GM12892 (cell line): ENCODE measurements around the gene INS.

Experiments used
- DNase-seq: peaks from one replicate; pipeline ENCODE4 v3.0.0; 2011; ENCODE audit not compliant: insufficient read length
- FAIRE-seq: peaks from 2 replicates; lab custom pipeline; 2011; peaks lifted over from hg19 to GRCh38; lab: Jason Lieb, UNC
- POLR2A ChIP-seq: IDR thresholded peaks from 2 replicates; pipeline ENCODE4 v1.6.1; 2011; ENCODE audit warnings: low read depth, low read length, control low read depth
- POLR2AphosphoS5 ChIP-seq: IDR thresholded peaks from 2 replicates; pipeline ENCODE4 v1.6.1; 2011; ENCODE audit warnings: low read depth, low read length, control low read depth
- TAF1 ChIP-seq: IDR thresholded peaks from 2 replicates; pipeline ENCODE4 v1.6.1; 2011; ENCODE audit warnings: low read depth, mild to moderate bottlenecking, control low read depth, low read length, borderline replicate concordance

Gene INS

DNA sequence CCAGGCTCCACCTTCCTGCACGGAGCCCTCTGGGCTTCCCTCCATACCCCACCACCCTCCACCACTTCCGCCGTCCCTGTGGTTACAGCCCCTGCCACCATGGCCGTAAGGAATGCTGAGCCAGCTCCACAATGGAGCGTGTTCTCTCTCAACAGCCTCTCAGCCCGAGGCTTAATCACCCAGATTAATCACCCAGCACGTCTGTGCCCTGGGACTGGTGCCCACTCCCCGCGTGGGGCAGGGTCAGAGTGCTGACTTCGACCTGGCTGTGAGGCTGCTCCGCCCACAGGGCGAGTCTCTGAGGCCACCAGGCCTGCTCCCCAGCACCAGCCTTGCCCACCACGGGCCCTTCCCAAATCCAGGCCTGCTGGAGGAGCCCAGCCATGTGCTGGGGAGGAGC, 14.7 kb upstream of the INS start:
- TF ChIP-seq TAF1 (no peak), POLR2A (no peak), POLR2AphosphoS5 (no peak)
- FAIRE-seq, result no peak
- DNase-seq, result no peak

DNA sequence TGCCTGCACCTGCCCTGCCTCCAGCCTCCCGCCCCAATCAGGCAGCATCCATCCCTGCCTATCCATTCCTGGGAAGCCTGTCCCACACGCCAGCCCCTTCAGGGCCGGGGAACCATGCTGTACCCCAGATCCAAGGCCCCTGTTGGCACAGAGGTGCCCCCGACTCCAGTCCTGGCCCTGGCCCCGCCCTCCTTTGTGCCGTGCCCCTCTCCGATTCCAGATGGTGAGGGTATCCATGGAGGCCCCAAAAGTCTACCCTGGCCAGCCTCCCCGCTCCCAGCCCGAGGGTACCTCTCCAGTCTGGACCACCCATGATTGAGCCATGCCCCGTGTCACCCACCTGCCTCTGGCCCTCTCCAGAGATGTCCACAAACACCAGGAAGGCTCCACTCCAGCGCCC, 13.4 kb upstream of the INS start:
- no peak for DNase-seq
- FAIRE-seq, result no peak
- TF ChIP-seq POLR2AphosphoS5 (no peak), TAF1 (no peak), POLR2A (no peak)

DNA sequence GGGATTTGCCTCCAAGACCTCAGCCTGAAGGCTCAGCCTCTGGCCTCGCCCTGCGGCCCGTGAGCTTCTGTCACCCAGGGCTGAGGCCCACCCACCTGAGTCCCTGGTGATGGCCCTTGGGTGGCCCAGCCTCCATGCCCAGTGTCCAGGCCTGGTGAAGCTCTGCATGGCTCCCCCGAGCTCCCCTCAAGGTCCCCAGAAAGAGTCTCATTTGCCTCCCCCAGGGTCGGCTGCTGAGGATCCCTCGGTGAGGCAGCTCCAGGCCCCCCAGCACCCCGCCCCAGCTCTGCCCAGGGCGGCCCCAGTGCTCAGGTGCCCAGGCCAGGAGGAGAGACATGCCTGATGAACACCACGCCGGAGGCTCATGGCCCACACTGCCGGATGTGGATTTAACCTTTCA, 12.8 kb upstream of the INS start:
- DNase-seq, result no peak
- no peak for FAIRE-seq
- TF ChIP-seq POLR2A (no peak), POLR2AphosphoS5 (no peak), TAF1 (no peak)

DNA sequence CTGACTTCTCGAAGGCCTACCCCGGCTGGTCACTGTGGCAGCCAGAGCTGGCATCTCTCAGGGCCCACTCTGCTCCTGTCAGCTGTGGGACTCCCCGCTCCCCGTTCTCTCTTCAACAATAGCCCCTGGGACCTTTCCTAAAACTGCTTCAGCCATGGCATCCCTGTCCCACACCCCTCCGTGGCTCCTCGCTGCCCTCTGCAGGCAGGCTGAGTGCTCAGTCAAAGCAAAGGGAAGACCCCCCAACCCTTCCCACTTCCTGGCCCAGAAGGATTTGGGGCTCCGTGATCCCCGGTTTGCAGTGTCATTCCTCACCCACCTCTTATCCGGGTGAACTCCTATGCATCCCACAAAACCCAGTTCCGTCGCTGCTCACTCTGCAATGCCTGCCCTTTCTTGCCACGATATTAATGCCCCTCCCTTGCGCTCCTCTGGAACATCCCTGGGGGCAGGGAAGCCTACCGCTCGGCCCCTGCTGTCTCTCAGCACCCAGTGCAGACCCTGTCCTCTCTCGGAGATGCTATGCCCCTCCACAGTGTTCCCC, 12.2 kb upstream of the INS start:
- TF ChIP-seq POLR2A, result no peak
- no peak for TF ChIP-seq POLR2AphosphoS5
- TF ChIP-seq TAF1, result no peak
- no peak for FAIRE-seq
- no peak for DNase-seq

DNA sequence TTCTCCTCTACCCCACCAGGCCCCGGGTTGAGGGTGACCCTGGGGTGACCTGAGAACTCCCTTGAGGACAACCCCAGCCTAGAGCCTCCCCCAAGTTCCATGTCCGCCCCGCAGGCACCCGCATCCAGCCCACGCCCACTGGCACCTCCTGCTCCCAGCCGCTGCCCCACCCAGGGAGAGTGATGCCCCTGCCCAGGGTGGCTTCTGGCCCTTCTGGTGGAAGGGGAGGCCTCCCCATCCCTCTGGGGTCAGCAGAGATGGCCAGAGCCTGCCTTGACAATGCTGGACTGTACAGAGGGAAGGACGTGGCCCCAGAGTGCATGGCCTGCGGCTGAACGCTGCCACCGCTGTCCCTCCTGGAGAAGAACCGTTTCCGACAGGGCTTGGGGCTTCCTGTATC, 11.7 kb upstream of the INS start:
- DNase-seq, result no peak
- TF ChIP-seq POLR2AphosphoS5 (no peak), POLR2A (no peak), TAF1 (no peak)
- no peak for FAIRE-seq

DNA sequence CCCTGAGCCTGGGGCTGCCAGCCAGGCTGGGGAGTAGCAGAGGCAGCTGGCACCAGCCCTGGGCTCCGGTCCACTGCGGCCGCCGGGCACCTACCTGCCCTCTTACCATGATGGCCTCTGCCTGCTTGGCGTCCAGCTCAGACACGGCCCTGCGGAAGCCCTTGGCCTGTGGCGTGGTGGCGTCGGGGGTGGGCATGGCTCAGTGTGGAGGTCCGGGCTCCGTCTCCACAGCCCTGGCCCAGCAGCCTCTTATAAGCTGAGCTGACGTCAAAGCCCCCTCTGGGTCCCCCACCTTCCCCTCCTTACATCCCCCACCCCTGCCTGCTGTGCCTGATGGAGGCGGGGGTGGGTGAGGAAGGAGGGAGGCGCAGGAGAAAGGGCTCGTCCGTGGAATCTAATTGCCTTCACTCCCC, 10.6 kb upstream of the INS start, which contains the start of gene TH:
TH (minus strand) TSS at position 225 of the 413 bp plus-strand sequence; CDS start at position 196, 29 bp downstream.
- DNase-seq (no peak), FAIRE-seq (no peak)
- TF ChIP-seq POLR2A (no peak), TAF1 (no peak), POLR2AphosphoS5 (no peak)

DNA sequence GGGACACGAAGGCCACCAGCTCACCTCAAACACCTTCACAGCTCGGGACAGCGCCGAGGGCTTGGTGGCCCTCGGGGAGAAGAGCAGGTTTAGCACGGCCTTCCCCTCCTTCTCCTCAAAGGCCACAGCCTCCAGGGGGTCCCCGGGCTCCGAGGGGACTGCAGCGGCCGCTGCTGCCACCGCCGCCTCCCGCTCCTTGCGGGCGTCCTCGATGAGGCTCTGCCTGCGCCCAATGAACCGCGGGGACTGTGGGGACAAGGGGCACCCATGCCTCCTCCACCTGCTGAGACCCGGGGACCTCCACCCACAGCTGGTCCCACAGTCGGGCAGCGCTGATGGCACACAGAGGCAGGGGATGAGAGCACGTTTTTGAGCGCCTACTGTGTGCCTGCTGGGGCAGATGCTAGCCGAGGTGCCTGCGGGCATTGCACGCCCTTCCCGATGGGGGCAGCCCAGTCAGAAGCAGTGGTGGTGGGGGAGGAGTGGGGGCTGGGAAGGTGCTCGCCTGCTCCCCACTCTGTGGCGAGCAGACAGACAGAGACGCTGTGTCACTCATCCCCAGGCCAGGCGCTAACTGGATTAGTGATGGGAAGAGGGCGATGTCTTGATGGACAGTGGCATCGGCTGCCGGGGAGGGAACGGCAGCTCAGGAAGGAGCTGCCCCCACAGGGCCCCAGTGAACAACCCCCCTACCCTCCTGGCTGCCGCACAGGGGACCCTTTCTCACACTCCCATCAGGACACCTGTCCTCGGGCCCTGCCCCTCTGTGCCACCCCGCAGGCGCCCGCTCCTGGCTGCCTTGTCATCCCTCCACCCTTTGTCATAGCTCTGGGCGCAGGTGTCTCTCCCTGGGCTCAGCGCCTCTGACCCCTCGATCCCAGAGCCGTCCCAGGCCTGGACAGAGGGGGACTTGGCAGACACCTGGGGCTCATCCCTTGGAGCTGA, 8.9 kb upstream of the INS start:
- FAIRE-seq (no peak), DNase-seq (no peak)
- TF ChIP-seq POLR2A, result no peak
- no peak for TF ChIP-seq POLR2AphosphoS5
- no peak for TF ChIP-seq TAF1

DNA sequence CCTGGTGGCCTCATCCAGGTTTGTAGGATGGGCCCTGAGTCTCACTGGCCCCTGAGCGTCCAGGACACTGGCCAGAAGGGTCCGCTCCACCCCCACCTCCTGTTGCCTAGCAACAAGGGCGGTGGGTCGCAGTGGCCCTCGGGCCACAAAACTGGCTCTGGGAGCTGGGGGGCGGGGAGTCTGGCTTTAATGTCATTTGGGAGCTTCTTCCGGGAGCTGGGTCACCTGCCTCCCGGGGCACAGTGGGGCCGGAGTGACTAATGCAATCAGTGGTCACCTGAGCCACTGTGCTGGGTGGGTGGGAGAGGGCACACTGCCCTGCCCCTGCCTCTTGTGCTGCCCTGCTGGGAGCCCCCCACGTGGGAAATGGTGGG, 8.0 kb upstream of the INS start:
- FAIRE-seq (no peak), DNase-seq (no peak)
- TF ChIP-seq POLR2AphosphoS5, result no peak
- TF ChIP-seq TAF1, result no peak
- no peak for TF ChIP-seq POLR2A

DNA sequence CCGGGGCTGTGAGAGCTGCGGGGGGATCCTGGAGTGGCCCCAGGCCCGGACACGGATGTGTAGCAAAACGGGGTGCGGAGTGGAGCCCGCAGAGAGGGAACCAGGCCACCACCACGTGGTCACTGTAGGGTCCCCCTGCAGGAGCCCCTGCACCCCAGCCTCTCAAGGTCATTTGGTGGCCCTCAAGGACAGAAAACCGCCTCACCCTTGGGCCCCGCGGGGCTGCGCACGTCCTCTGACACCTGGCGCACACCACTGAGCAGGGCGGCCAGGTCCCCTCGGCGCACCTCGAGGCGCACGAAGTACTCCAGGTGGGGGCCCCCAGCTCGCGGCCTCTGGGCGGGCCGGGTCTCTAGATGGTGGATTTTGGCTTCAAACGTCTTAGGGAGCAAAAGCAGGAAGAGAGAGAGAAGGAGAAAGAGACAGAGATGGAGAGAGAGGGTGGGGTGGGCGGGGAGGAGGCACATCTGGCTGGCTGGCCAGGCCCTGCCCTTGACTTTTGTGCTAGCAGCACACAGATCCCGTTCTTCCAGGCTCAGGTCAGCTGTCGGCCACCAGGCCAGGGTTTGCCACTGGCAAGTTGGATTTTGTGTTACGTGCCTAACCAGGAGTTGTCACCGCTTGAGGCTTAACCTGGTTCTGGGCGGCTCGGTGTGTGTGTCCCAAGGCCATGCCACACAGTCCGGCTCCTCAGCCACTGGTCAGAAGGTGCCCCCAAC, 7.4 kb upstream of the INS start:
- no peak for TF ChIP-seq POLR2AphosphoS5
- TF ChIP-seq TAF1, result no peak
- TF ChIP-seq POLR2A, result no peak
- DNase-seq, result no peak

DNA sequence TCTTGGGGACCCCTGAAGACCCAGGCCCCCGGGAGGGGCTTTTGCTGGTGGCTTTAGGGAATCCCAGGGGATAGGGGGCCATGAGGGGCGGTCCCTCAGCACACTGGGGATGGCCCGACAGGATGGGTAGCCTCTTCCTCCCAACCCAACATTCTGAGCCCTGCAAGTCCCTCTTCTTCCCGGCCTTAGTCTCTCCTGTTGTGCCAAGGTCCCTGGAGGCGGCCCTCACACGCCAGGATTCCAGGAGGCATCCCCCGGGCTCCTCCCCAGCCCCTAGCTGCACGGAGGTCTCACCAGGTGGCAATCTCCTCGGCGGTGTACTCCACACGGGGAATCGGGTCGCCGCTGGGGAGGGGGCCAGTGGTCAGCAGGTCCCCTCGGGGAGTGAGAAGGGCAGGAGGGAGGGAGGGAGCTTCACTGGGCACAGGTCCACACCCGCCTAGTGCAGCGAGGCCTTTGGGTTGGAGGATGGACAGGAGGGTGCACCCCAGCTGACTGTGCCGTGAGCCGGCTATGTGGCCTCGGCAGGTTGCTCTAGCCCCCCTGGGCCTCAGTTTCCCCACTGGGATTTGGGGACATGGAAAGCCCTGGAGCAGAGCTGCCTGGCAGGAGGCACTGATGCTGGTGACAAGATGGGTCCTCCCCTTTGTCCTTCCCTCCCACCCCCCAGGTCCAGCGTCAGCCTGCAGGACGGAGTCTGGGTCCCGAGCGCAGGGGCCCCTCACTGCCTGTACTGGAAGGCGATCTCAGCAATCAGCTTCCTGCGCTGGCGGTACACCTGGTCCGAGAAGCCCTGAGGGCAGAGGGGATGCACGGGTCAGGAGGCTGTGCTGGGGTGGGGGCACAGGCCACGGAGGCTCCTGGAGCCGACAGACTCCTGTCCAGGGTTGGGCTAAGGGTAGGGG, 6.4 kb upstream of the INS start:
- FAIRE-seq (no peak), DNase-seq (no peak)
- TF ChIP-seq POLR2A, result no peak
- TF ChIP-seq POLR2AphosphoS5, result no peak
- no peak for TF ChIP-seq TAF1

More for the DNA sequence above, 7.4 kb upstream of the INS start:
- FAIRE-seq, result no peak
